ENCODE measurements around the gene PHACTR1. TPM values are rescaled to one million over a fixed set of nuclear protein-coding genes. Genes with fewer than 3 reads are reported as not detected.

Gene PHACTR1
- polyA plus RNA-seq, 1 of the 3 experiments (the other 2 are of a cell fraction): 0.12 TPM

- Histone ChIP-seq H3K4me2 (no peak overlapping the region), H3K79me2 (ENCODE audit: insufficient read depth) (no peaks in the 10 kb centered on the region), H3F3A (replicated peaks; ENCODE audit: insufficient read depth) (no peaks in the 10 kb centered on the region), H3K36me3 (replicated peaks in 1 of 2; ENCODE audit: control insufficient read depth in 1 of 2, insufficient read depth in 2 of 2, low read length in 1 of 2) (no peaks in the 10 kb centered on the region), H3K9me3 (no peaks in the 10 kb centered on the region), H3K9me2 (no peaks in the 10 kb centered on the region), H3K4me1 (ENCODE audit: control insufficient read depth in 1 of 2, insufficient read depth in 2 of 2, low read depth in 1 of 2, low read length in 1 of 2) (no peaks in the 10 kb centered on the region), H3K9ac (no peak overlapping the region), H3K4me3 (ENCODE audit: low read depth in 2 of 2, low read length in 1 of 2) (no peak overlapping the region), H3K27me3 (ENCODE audit: insufficient read depth) (no peaks in the 10 kb centered on the region), H4K20me1 (ENCODE audit: insufficient read depth) (no peaks in the 10 kb centered on the region), H2AFZ (ENCODE audit: low read depth) (no peak overlapping the region), H3K27ac (ENCODE audit: low read depth in 2 of 2, low read length in 1 of 2) (no peak overlapping the region)
- POLR2A ChIA-PET: no interaction called here
- no peak for DNase-seq
- TF ChIP-seq USF1 (IDR thresholded peaks at IDR 0.05; ENCODE audit: borderline replicate concordance, low read depth) (no peak), FOXM1 (IDR thresholded peaks at IDR 0.05; ENCODE audit: low read depth) (no peak), GATA2 (CRISPR knock-in tag; IDR thresholded peaks at IDR 0.05) (no peak), POLR2AphosphoS5 (IDR thresholded peaks at IDR 0.05; ENCODE audit: low read depth, low read length) (no peak), CTCF (IDR thresholded peaks at IDR 0.05) (no peak), MAX (IDR thresholded peaks at IDR 0.05; ENCODE audit: low read depth) (no peak), EZH2phosphoT487 (IDR thresholded peaks at IDR 0.05; ENCODE audit: borderline replicate concordance, low read depth) (no peak), RFX5 (IDR thresholded peaks at IDR 0.05; ENCODE audit: low read length) (no peak), GABPA (IDR thresholded peaks at IDR 0.05; ENCODE audit: low read depth) (no peak), JUND (IDR thresholded peaks at IDR 0.05) (no peak), TCF12 (IDR thresholded peaks at IDR 0.05) (no peak), ELF1 (IDR thresholded peaks at IDR 0.05) (no peak), CHD2 (IDR thresholded peaks at IDR 0.05; ENCODE audit: low read length, partially characterized antibody) (no peak), USF2 (IDR thresholded peaks at IDR 0.05; ENCODE audit: borderline replicate concordance, low read depth, low read length) (no peak), PBX3 (IDR thresholded peaks at IDR 0.05) (no peak), RXRA (IDR thresholded peaks at IDR 0.05; ENCODE audit: borderline replicate concordance, low read depth) (no peak), SMC3 (IDR thresholded peaks at IDR 0.05; ENCODE audit: low read depth, low read length) (no peak), FOSL2 (IDR thresholded peaks at IDR 0.05; ENCODE audit: borderline replicate concordance, low read depth) (no peak), TAF1 (IDR thresholded peaks at IDR 0.05; ENCODE audit: borderline replicate concordance, low read depth, low read length) (no peak), NRF1 (IDR thresholded peaks at IDR 0.05; ENCODE audit: low read depth, low read length) (no peak)
- 74% methylated on average over 7 of the region's 7 CpGs for WGBS (ENCODE audit: low lambda C conversion rate)
- CTCF ChIA-PET: no interaction called here
Observed at GRCh38 chr6:13260101-13260598, 543.6 kb downstream of the PHACTR1 start.

All from SK-N-SH (cell line).